ENCODE data around the gene SARNP.

- TF ChIP-seq CTCF (IDR thresholded peaks at IDR 0.05) (no peak), EP300 (IDR thresholded peaks at IDR 0.05) (no peak), POLR2A (IDR thresholded peaks at IDR 0.05) (no peak)
Measured at GRCh38 chr12:55755246-55755645, 62.3 kb downstream of the SARNP start.
